NCI-H1436 (cell line): ENCODE data around the gene EMC10.
"Not testable (repeated sequence)": the region's sequence is repeated elsewhere in the genome, so short reads cannot be mapped to it uniquely, and the experiment has no call there.

Experiments used
- DNase-seq: peaks from one replicate; lab custom pipeline; 2025; lab: John Stamatoyannopoulos, UW

Gene EMC10

GRCh38 chr19:50476224-50476906 is at the start of gene EMC10, which contains the start of gene GARIN5A:
Gene EMC10 (plus strand): TSS chr19:50476507. CDS start chr19:50476545, 38 bp downstream.
Gene GARIN5A (minus strand): TSS chr19:50476848. CDS start chr19:50476388, 460 bp downstream.
- DNase-seq: peak; percentile 96

GRCh38 chr19:50427318-50427925 is 48.9 kb upstream of the EMC10 start:
- no peak for DNase-seq

GRCh38 chr19:50427997-50428425 is 48.3 kb upstream of the EMC10 start:
- no peak for DNase-seq

- no peak for DNase-seq
Observed at GRCh38 chr19:50428772-50429463, 47.4 kb upstream of the EMC10 start.

GRCh38 chr19:50430888-50431342 is 45.4 kb upstream of the EMC10 start:
- peak; percentile 19 for DNase-seq

- peak; percentile 85 for DNase-seq
Observed at GRCh38 chr19:50431343-50432220, 44.7 kb upstream of the EMC10 start.

- DNase-seq: no peak
Observed at GRCh38 chr19:50432221-50433028, 43.9 kb upstream of the EMC10 start, which contains the start of gene MYBPC2. Gene MYBPC2 (plus strand): TSS chr19:50432892. CDS start chr19:50432954, 62 bp downstream.

- DNase-seq: no peak
Observed at GRCh38 chr19:50433201-50434180, 42.8 kb upstream of the EMC10 start.

GRCh38 chr19:50434525-50434924 is 41.8 kb upstream of the EMC10 start:
- DNase-seq: no peak

- no peak for DNase-seq
Observed at GRCh38 chr19:50435221-50435620, 41.1 kb upstream of the EMC10 start.

- no peak for DNase-seq
Observed at GRCh38 chr19:50435627-50436026, 40.7 kb upstream of the EMC10 start.

- DNase-seq: no peak
Observed at GRCh38 chr19:50437862-50438449, 38.4 kb upstream of the EMC10 start.

- not testable (repeated sequence) for DNase-seq
Observed at GRCh38 chr19:50439130-50439529, 37.2 kb upstream of the EMC10 start.

GRCh38 chr19:50444059-50444458 is 32.2 kb upstream of the EMC10 start:
- DNase-seq: no peak

- no peak for DNase-seq
Observed at GRCh38 chr19:50447053-50447452, 29.3 kb upstream of the EMC10 start.

- no peak for DNase-seq
Observed at GRCh38 chr19:50447750-50448149, 28.6 kb upstream of the EMC10 start.

- no peak for DNase-seq
Observed at GRCh38 chr19:50449236-50449899, 26.9 kb upstream of the EMC10 start.

- no peak for DNase-seq
Observed at GRCh38 chr19:50450369-50451222, 25.7 kb upstream of the EMC10 start.
